ENCODE results near the gene CFAP410.

- no peak for TF ChIP-seq TAF1 (IDR thresholded peaks at IDR 0.05; ENCODE audit: borderline replicate concordance, low read depth, low read length)
- no peak for TF ChIP-seq POLR2AphosphoS5 (IDR thresholded peaks at IDR 0.05; ENCODE audit: low read depth, low read length)
- TF ChIP-seq POLR2A (IDR thresholded peaks at IDR 0.05; ENCODE audit: low read depth, low read length) = no peak
Measured at GRCh38 chr21:44279354-44280260, 59.6 kb downstream of the CFAP410 start.
